Endothelial cell of umbilical vein (primary cell): ENCODE measurements around the gene IER5. TPM values are rescaled to one million over a fixed set of nuclear protein-coding genes. Genes with fewer than 3 reads are reported as not detected.

ENCODE experiments used
- BruUV-seq: library from RNA; stranded (reverse); fragments of 400-500 nt; replicated peaks from 2 replicates; lab custom pipeline; 2021; lab: Mats Ljungman, UMichigan
- CTCF ChIA-PET: fragments of 300-600, 350-600 bp; sonication (Branson Sonifier 250); formaldehyde crosslinking; loops from one replicate; lab custom pipeline; 2021; ENCODE audit warnings: antibody characterized with exemption, inconsistent platforms; lab: Charles Lee
- POLR2A ChIA-PET: fragments of 300-600, 350-600 bp; sonication (Branson Sonifier 250); formaldehyde crosslinking; loops from one replicate; lab custom pipeline; 2021; ENCODE audit warnings: antibody characterized with exemption, inconsistent platforms; lab: Charles Lee
- DNase-seq: peaks from one replicate; pipeline ENCODE4 v3.0.0-alpha.2; 2011; ENCODE audit warnings: low read depth, low spot score
- FAIRE-seq: peaks from 2 replicates; lab custom pipeline; 2011; peaks lifted over from hg19 to GRCh38; lab: Jason Lieb, UNC
- H2AFZ ChIP-seq: 2 replicates; pipeline ENCODE4 v1.6.0; 2012; ENCODE audit warnings: low read depth, low read length, control low read depth, inconsistent platforms
- H3K27ac ChIP-seq: 2 replicates; pipeline ENCODE4 v1.5.1; 2011; ENCODE audit warnings: low read depth, mild to moderate bottlenecking, control low read depth, low read length, moderate library complexity; ENCODE audit not compliant: insufficient read depth
- H3K27me3 ChIP-seq, 2 experiments: 2 replicates each; pipeline versions ENCODE4 v1.6.0 to v1.6.1; 2011; ENCODE audit warnings: low read length in 2 of 2, mixed read lengths in 1 of 2; ENCODE audit not compliant: control insufficient read depth in 2 of 2, insufficient read depth in 2 of 2
- H3K36me3 ChIP-seq, 2 experiments: 2 replicates in 1 of 2; 3 replicates in 1 of 2; pipeline ENCODE4 v1.5.1; 2011; ENCODE audit warnings: low read length in 2 of 2, mild to moderate bottlenecking in 1 of 2, moderate library complexity in 1 of 2; ENCODE audit not compliant: control insufficient read depth in 2 of 2, insufficient read depth in 2 of 2; ENCODE audit errors: extremely low read depth in 1 of 2
- H3K4me1 ChIP-seq: 3 replicates; pipeline ENCODE4 v1.5.1; 2011; ENCODE audit warnings: mild to moderate bottlenecking, low read length; ENCODE audit not compliant: control insufficient read depth, insufficient read depth; ENCODE audit errors: extremely low read depth
- H3K4me2 ChIP-seq: 2 replicates; pipeline ENCODE4 v1.6.1; 2011; ENCODE audit warnings: low read length, control low read depth, mixed read lengths; ENCODE audit not compliant: insufficient read depth
- H3K4me3 ChIP-seq, 3 experiments: fragments of 200-600 bp in 1 of 3; sonication (generic), shearing (Covaris generic) in 1 of 3; replicated peaks in 1 of 3; 2 replicates each; pipeline ENCODE4 v1.5.1; 2011 to 2016; ENCODE audit warnings: control low read depth in 3 of 3, low read length in 3 of 3, mild to moderate bottlenecking in 2 of 3, inconsistent platforms in 1 of 3, low read depth in 1 of 3, moderate library complexity in 1 of 3; ENCODE audit not compliant: insufficient read depth in 1 of 3
- H3K79me2 ChIP-seq: 2 replicates; pipeline ENCODE4 v1.6.0; 2012; ENCODE audit warnings: low read length, inconsistent platforms; ENCODE audit not compliant: control insufficient read depth, insufficient read depth
- H3K9ac ChIP-seq: replicated peaks from 2 replicates; pipeline ENCODE3; 2011; ENCODE audit warnings: low read length, control low read depth; ENCODE audit not compliant: insufficient read depth; ENCODE audit errors: extremely low read depth
- H3K9me1 ChIP-seq: replicated peaks from 3 replicates; pipeline ENCODE4 v1.6.0; 2011; ENCODE audit warnings: mild to moderate bottlenecking, low read length; ENCODE audit not compliant: control insufficient read depth, insufficient read depth; ENCODE audit errors: extremely low read depth
- H3K9me3 ChIP-seq: replicated peaks from 2 replicates; pipeline ENCODE4 v1.5.1; 2012; ENCODE audit warnings: low read length, inconsistent platforms; ENCODE audit not compliant: control insufficient read depth, insufficient read depth
- H4K20me1 ChIP-seq: replicated peaks from 2 replicates; pipeline ENCODE3; 2011; ENCODE audit warnings: mild to moderate bottlenecking, low read length; ENCODE audit not compliant: control insufficient read depth, insufficient read depth; ENCODE audit errors: extremely low read depth
- FOS ChIP-seq: IDR thresholded peaks from 2 replicates; pipeline ENCODE4 v1.6.1; 2011; ENCODE audit warnings: mild to moderate bottlenecking, low read length, moderate library complexity, borderline replicate concordance; ENCODE audit not compliant: insufficient read depth
- GATA2 ChIP-seq: IDR thresholded peaks from 2 replicates; pipeline ENCODE4 v1.7.0; 2011; ENCODE audit warnings: low read depth, mild to moderate bottlenecking, moderate library complexity, mixed read lengths, low read length; ENCODE audit not compliant: insufficient read length, insufficient read depth
- POLR2A ChIP-seq: IDR thresholded peaks from 2 replicates; pipeline ENCODE4 v1.6.1; 2012; ENCODE audit warnings: low read depth, mild to moderate bottlenecking, control low read depth, low read length
- POLR2AphosphoS5 ChIP-seq: IDR thresholded peaks from 2 replicates; pipeline ENCODE4 v1.6.1; 2012; ENCODE audit warnings: low read depth, mild to moderate bottlenecking, control low read depth, low read length, moderate library complexity; ENCODE audit not compliant: insufficient read depth
- dilution Hi-C: fragments of 300-500 bp; cut with MboI; formaldehyde crosslinking; loops from one replicate; pipeline ENCODE4 v1.15.0; 2019; ENCODE audit warnings: low sequenced_read_pairs; ENCODE audit not compliant: extremely low pct_ligation_motif_present
- intact Hi-C: fragments of 100-400 bp; cut with micrococcal nuclease; formaldehyde crosslinking; loops from one replicate; pipeline ENCODE4 v1.10.0; 2022
- polyA plus RNA-seq, 4 experiments: library from polyadenylated mRNA; depleted of rRNA in 3 of 4; stranded (reverse) in 3 of 4; unstranded in 1 of 4; fragments of >200 nt; gene quantifications; 2 replicates each; pipeline versions ENCODE4 v1.2.1 to v1.2.3, GENCODE V29; 2011 to 2012; ENCODE audit warnings: missing spikeins in 1 of 4
- total RNA-seq: library from RNA; stranded (reverse); gene quantifications from 2 replicates; pipeline ENCODE4 v1.2.3, GENCODE V29; 2021
- TF ChIP-seq, protein P1 (sequence below): IDR thresholded peaks from 2 replicates; pipeline ENCODE4 v1.6.1; 2011; ENCODE audit not compliant: insufficient read depth, insufficient read length

Gene IER5
- total and polyA plus RNA-seq, 2 donors (not counting 3 experiments of a cell fraction or from before 2014, with no cell fraction given) = 6.6 to 14.4 TPM

DNA sequence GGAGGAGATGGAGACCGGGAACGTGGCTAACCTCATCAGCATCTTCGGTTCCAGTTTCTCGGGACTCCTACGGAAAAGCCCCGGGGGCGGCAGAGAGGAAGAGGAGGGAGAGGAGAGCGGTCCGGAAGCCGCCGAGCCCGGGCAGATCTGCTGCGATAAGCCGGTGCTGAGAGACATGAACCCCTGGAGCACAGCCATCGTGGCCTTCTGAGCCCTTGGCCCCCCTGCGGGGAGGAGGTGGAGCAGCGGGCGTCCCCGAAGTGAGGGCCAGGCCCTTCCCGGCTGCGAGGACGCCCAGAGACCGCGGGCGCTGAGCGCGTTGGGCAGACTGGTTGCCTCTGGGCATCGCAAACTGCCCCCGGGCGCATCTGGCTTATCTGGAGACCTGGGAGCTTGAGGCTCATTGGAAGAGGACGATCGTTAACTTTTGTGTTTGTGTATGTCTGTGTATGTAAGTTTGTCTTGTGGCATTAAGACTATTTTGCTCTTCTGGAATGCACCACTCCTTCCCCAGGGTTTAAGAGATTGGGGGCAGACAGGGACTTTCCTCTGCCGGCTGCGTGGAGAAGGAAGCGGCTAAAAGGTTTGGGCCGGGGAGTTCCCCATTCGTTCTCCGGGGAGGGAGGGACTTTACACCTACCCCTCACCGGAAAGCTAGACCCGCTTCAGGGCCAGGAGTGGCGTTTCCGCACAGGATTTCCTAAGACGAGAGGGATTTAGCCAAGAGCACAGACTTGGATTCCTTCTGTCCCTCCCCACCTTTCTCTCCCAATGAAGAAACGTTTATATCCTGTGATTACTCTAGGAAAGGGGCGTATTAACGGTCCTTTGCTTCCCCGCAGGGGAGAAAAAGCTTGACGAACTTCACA lies 1.4 kb downstream of the IER5 start:
- Histone ChIP-seq H3K36me3 (peaks cover 0 to 7% of the 10 kb centered on the region in 2 experiments), H3K4me2 (peak overlapping the region; percentile 95), H3K4me3 (peak overlapping the region; percentile 47 to 97 (median 51)), H3K9me1 (no peaks in the 10 kb centered on the region), H3K79me2 (peaks cover 44% of the 10 kb centered on the region), H3K9ac (peak overlapping the region; percentile 60), H3K27me3 (no peaks in the 10 kb centered on the region), H3K4me1 (peaks cover 17% of the 10 kb centered on the region), H4K20me1 (peaks cover 3% of the 10 kb centered on the region), H2AFZ (no peak overlapping the region), H3K27ac (peak overlapping the region; percentile 47), H3K9me3 (no peaks in the 10 kb centered on the region)
- TF ChIP-seq POLR2A (no peak), GATA2 (peak; percentile 89), FOS (no peak), POLR2AphosphoS5 (peak; percentile 42)
- TF ChIP-seq, protein P1, sequence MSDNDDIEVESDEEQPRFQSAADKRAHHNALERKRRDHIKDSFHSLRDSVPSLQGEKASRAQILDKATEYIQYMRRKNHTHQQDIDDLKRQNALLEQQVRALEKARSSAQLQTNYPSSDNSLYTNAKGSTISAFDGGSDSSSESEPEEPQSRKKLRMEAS = no peak
- ChIA-PET CTCF (interaction anchor here (0.8 to 10.6 kb wide), 12 partner anchors 9 to 208 kb away, joined by 3 to 319 read pairs (median 5); partner anchors contain the start of gene MR1), POLR2A (interaction anchor here (1.0 to 5.0 kb wide), 13 partner anchors 10 to 68 kb away, joined by 3 to 114 read pairs (median 12); partner anchors contain the start of gene STX6)
- BruUV-seq = TSS peak; percentile 80
- DNase-seq (peak; percentile 72), FAIRE-seq (peak; percentile 73)
- intact Hi-C loops (loop anchor here (1.0 to 10.0 kb wide), 6 partner anchors 9 to 1301 kb away; partner anchors contain the start of genes GLUL and XPR1), dilution Hi-C loops (no loop called here)
